Muscle layer of colon (tissue), 2 donors: ENCODE data around the gene DDX49.

Source experiments
- H3K27ac ChIP-seq: one replicate; pipeline ENCODE4 v1.7.0; 2013; ENCODE audit warnings: low read depth, mild to moderate bottlenecking, low read length, moderate library complexity
- H3K27me3 ChIP-seq, 2 donors: one replicate each; pipeline ENCODE4 v1.7.0; 2013; ENCODE audit warnings: low read length in 2 of 2, mild to moderate bottlenecking in 2 of 2; ENCODE audit not compliant: insufficient read depth in 2 of 2, control insufficient read depth in 1 of 2
- H3K36me3 ChIP-seq: one replicate; pipeline ENCODE4 v1.7.0; 2013; ENCODE audit warnings: mild to moderate bottlenecking, low read length; ENCODE audit not compliant: insufficient read depth
- H3K4me1 ChIP-seq: one replicate; pipeline ENCODE4 v1.7.0; 2013; ENCODE audit warnings: mild to moderate bottlenecking, low read length; ENCODE audit not compliant: insufficient read depth
- H3K4me3 ChIP-seq, 2 donors: one replicate each; pipeline ENCODE4 v1.7.0; 2013; ENCODE audit warnings: low read length in 2 of 2, low read depth in 1 of 2, mild to moderate bottlenecking in 1 of 2, moderate library complexity in 1 of 2
- H3K9ac ChIP-seq: one replicate; pipeline ENCODE4 v1.7.0; 2013; ENCODE audit warnings: low read length
- H3K9me3 ChIP-seq: one replicate; pipeline ENCODE4 v1.7.0; 2013; ENCODE audit warnings: mild to moderate bottlenecking, low read length
- donor health status: abdominal sarcoma.
- donor health status: Adenocarcinoma of cecum.

The DDX49 gene

GRCh38 chr19:18919086-18919899 is at the start of gene DDX49, which contains the start of gene COPE:
Gene DDX49 (plus strand): TSS chr19:18919715. CDS start chr19:18919742, 27 bp downstream.
Gene COPE (minus strand): TSS chr19:18919387. CDS start chr19:18919348, 39 bp downstream.
- Histone ChIP-seq H3K27ac (peak within 1 kb of the TSS; percentile 98), H3K36me3 (peaks cover 27% of the 10 kb centered on the region)

GRCh38 chr19:18869781-18870530 is 49.6 kb upstream of the DDX49 start:
- Histone ChIP-seq H3K27me3 (peaks cover 0 to 12% of the 10 kb centered on the region in 2 donors), H3K4me3 (no peak overlapping the region), H3K27ac (no peak overlapping the region), H3K9me3 (no peaks in the 10 kb centered on the region), H3K36me3 (peaks cover 30% of the 10 kb centered on the region), H3K9ac (no peak overlapping the region), H3K4me1 (no peaks in the 10 kb centered on the region)

More at GRCh38 chr19:18919086-18919899, at the start of gene DDX49, which contains the start of gene COPE:
- Histone ChIP-seq H3K9ac (peak within 1 kb of the TSS; percentile 89), H3K4me3 (peak within 1 kb of the TSS; percentile 88 to 94), H3K4me1 (peaks cover 26% of the 10 kb centered on the region), H3K9me3 (no peaks in the 10 kb centered on the region), H3K27me3 (no peaks in the 10 kb centered on the region)

GRCh38 chr19:18870531-18871172 is 48.9 kb upstream of the DDX49 start:
- H3K4me1 ChIP-seq: no peaks in the 10 kb centered on the region

GRCh38 chr19:18871543-18871942 is 48.0 kb upstream of the DDX49 start:
- Histone ChIP-seq H3K9ac (no peak overlapping the region), H3K27ac (no peak overlapping the region), H3K4me1 (no peaks in the 10 kb centered on the region), H3K4me3 (no peak overlapping the region), H3K27me3 (peaks cover 0 to 12% of the 10 kb centered on the region in 2 donors), H3K36me3 (peaks cover 15% of the 10 kb centered on the region), H3K9me3 (no peaks in the 10 kb centered on the region)

More at GRCh38 chr19:18870531-18871172, 48.9 kb upstream of the DDX49 start:
- Histone ChIP-seq H3K36me3 (peaks cover 23% of the 10 kb centered on the region), H3K27me3 (peaks cover 0 to 12% of the 10 kb centered on the region in 2 donors), H3K9ac (no peak overlapping the region), H3K9me3 (no peaks in the 10 kb centered on the region), H3K4me3 (no peak overlapping the region), H3K27ac (no peak overlapping the region)

GRCh38 chr19:18875726-18876125 is 43.8 kb upstream of the DDX49 start:
- no peaks in the 10 kb centered on the region for H3K4me1 ChIP-seq

GRCh38 chr19:18876865-18877264 is 42.6 kb upstream of the DDX49 start:
- Histone ChIP-seq H3K36me3 (no peaks in the 10 kb centered on the region), H3K27me3 (no peaks in the 10 kb centered on the region), H3K4me1 (no peaks in the 10 kb centered on the region), H3K9me3 (no peaks in the 10 kb centered on the region), H3K9ac (no peak overlapping the region), H3K4me3 (no peak overlapping the region), H3K27ac (no peak overlapping the region)

More at GRCh38 chr19:18875726-18876125, 43.8 kb upstream of the DDX49 start:
- Histone ChIP-seq H3K9me3 (no peaks in the 10 kb centered on the region), H3K27me3 (peaks cover 0 to 2% of the 10 kb centered on the region in 2 donors), H3K27ac (no peak overlapping the region), H3K36me3 (no peaks in the 10 kb centered on the region), H3K4me3 (no peak overlapping the region), H3K9ac (no peak overlapping the region)

GRCh38 chr19:18878058-18878797 is 41.3 kb upstream of the DDX49 start:
- Histone ChIP-seq H3K27me3 (no peaks in the 10 kb centered on the region), H3K9ac (no peak overlapping the region), H3K27ac (no peak overlapping the region), H3K4me3 (no peak overlapping the region), H3K4me1 (no peaks in the 10 kb centered on the region), H3K9me3 (no peaks in the 10 kb centered on the region), H3K36me3 (no peaks in the 10 kb centered on the region)

GRCh38 chr19:18878858-18879578 is 40.5 kb upstream of the DDX49 start:
- Histone ChIP-seq H3K9ac (no peak overlapping the region), H3K36me3 (no peaks in the 10 kb centered on the region), H3K9me3 (no peaks in the 10 kb centered on the region), H3K4me3 (no peak overlapping the region), H3K27me3 (no peaks in the 10 kb centered on the region), H3K27ac (no peak overlapping the region), H3K4me1 (no peaks in the 10 kb centered on the region)

GRCh38 chr19:18879579-18880373 is 39.7 kb upstream of the DDX49 start:
- Histone ChIP-seq H3K36me3 (no peaks in the 10 kb centered on the region), H3K27me3 (no peaks in the 10 kb centered on the region), H3K27ac (no peak overlapping the region), H3K4me1 (no peaks in the 10 kb centered on the region), H3K4me3 (no peak overlapping the region), H3K9ac (no peak overlapping the region), H3K9me3 (no peaks in the 10 kb centered on the region)

GRCh38 chr19:18881491-18881890 is 38.0 kb upstream of the DDX49 start:
- no peak overlapping the region for H3K9ac ChIP-seq
- H3K27me3 ChIP-seq: no peaks in the 10 kb centered on the region
- no peaks in the 10 kb centered on the region for H3K4me1 ChIP-seq
- no peak overlapping the region for H3K4me3 ChIP-seq
- no peak overlapping the region for H3K27ac ChIP-seq
- no peaks in the 10 kb centered on the region for H3K36me3 ChIP-seq
- H3K9me3 ChIP-seq: no peaks in the 10 kb centered on the region
